ENCODE data around the gene TBC1D1. TPM values are rescaled to one million over a fixed set of nuclear protein-coding genes. Genes with fewer than 3 reads are reported as not detected.
A peak's percentile ranks its signal among the peaks of the same experiment; 100 is the strongest.
"Not testable (repeated sequence)": the region's sequence is repeated elsewhere in the genome, so short reads cannot be mapped to it uniquely, and the experiment has no call there.

TBC1D1 gene
- polyA plus RNA-seq, 2 donors, result 10.4 to 15.3 TPM

GRCh38 chr4:37973441-37973840 is 82.6 kb downstream of the TBC1D1 start:
- H3K4me1 ChIP-seq (ENCODE audit: control insufficient read depth in 2 of 2, insufficient read depth in 2 of 2, low read length in 1 of 2), result peaks cover 0 to 5% of the 10 kb centered on the region in 2 donors
- no peaks in the 10 kb centered on the region for H3K27me3 ChIP-seq (ENCODE audit: control insufficient read depth in 1 of 2, insufficient read depth in 2 of 2, low read length in 2 of 2)
- no peaks in the 10 kb centered on the region for H3K9me3 ChIP-seq (ENCODE audit: control insufficient read depth in 2 of 2, insufficient read depth in 1 of 2, low read depth in 1 of 2, low read length in 1 of 2)
- no peak overlapping the region for H3K27ac ChIP-seq (ENCODE audit: low read depth in 2 of 2, low read length in 1 of 2)
- H3K36me3 ChIP-seq (ENCODE audit: control insufficient read depth in 2 of 2, insufficient read depth in 2 of 2, low read length in 1 of 2), result no peaks in the 10 kb centered on the region
- WGBS, 2 donors, result 66 to 89% methylated on average over 3 of the region's 3 CpGs
- no peak overlapping the region for H3K4me3 ChIP-seq (ENCODE audit: low read depth in 1 of 2, low read length in 2 of 2)

- WGBS, 2 donors, result 83 to 97% methylated on average over 12 of the region's 13 CpGs
- not testable (repeated sequence) for H3K9me3 ChIP-seq (ENCODE audit: control insufficient read depth in 2 of 2, insufficient read depth in 1 of 2, low read depth in 1 of 2, low read length in 1 of 2); H3K27me3 ChIP-seq (ENCODE audit: control insufficient read depth in 1 of 2, insufficient read depth in 2 of 2, low read length in 2 of 2); H3K4me1 ChIP-seq (ENCODE audit: control insufficient read depth in 2 of 2, insufficient read depth in 2 of 2, low read length in 1 of 2); H3K27ac ChIP-seq (ENCODE audit: low read depth in 2 of 2, low read length in 1 of 2); H3K36me3 ChIP-seq (ENCODE audit: control insufficient read depth in 2 of 2, insufficient read depth in 2 of 2, low read length in 1 of 2); H3K4me3 ChIP-seq (ENCODE audit: low read depth in 1 of 2, low read length in 2 of 2)
Observed at GRCh38 chr4:37975321-37975822, 84.5 kb downstream of the TBC1D1 start.

- no peak overlapping the region for H3K4me3 ChIP-seq (ENCODE audit: low read depth in 1 of 2, low read length in 2 of 2)
- WGBS, 2 donors, result 33 to 38% methylated on average over 3 of the region's 3 CpGs
- peaks cover 0 to 2% of the 10 kb centered on the region in 2 donors for H3K4me1 ChIP-seq (ENCODE audit: control insufficient read depth in 2 of 2, insufficient read depth in 2 of 2, low read length in 1 of 2)
- no peaks in the 10 kb centered on the region for H3K36me3 ChIP-seq (ENCODE audit: control insufficient read depth in 2 of 2, insufficient read depth in 2 of 2, low read length in 1 of 2)
- no peaks in the 10 kb centered on the region for H3K9me3 ChIP-seq (ENCODE audit: control insufficient read depth in 2 of 2, insufficient read depth in 1 of 2, low read depth in 1 of 2, low read length in 1 of 2)
- no peaks in the 10 kb centered on the region for H3K27me3 ChIP-seq (ENCODE audit: control insufficient read depth in 1 of 2, insufficient read depth in 2 of 2, low read length in 2 of 2)
- H3K27ac ChIP-seq (ENCODE audit: low read depth in 2 of 2, low read length in 1 of 2), result peak overlapping the region; percentile 76 to 95
Observed at GRCh38 chr4:37976507-37976906, 85.6 kb downstream of the TBC1D1 start.

DNA sequence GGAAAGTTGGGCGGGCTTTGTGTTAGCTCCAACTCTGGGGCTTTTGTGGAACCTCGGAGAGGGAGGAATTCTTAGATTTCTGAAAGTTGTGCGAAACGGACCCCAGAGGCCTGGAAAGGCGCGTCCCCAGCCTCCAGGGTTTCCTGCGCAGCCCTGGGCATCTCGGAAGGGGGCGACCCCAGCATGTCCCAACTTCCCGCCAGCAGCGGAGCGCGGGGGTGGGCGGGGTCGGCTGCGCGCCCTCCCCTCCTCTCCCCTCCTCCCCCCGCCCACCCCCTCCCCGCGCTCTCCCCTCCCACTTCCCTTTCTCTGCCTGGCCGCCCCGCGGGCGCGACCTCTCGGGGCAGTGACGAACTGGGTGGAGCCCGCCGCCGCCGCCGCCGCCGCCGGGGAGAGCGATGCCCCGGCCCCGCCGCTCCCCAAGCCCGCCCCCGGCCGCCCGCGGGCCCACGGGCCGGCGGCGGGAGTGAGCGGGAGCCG is 86.1 kb downstream of the TBC1D1 start:
- H3K9me3 ChIP-seq (ENCODE audit: control insufficient read depth in 2 of 2, insufficient read depth in 1 of 2, low read depth in 1 of 2, low read length in 1 of 2), result no peaks in the 10 kb centered on the region
- no peaks in the 10 kb centered on the region for H3K36me3 ChIP-seq (ENCODE audit: control insufficient read depth in 2 of 2, insufficient read depth in 2 of 2, low read length in 1 of 2)
- WGBS, 2 donors, result 1% methylated on average over 22 to 46 of the region's 50 CpGs
- no peaks in the 10 kb centered on the region for H3K27me3 ChIP-seq (ENCODE audit: control insufficient read depth in 1 of 2, insufficient read depth in 2 of 2, low read length in 2 of 2)
- H3K4me1 ChIP-seq (ENCODE audit: control insufficient read depth in 2 of 2, insufficient read depth in 2 of 2, low read length in 1 of 2), result peaks cover 0 to 2% of the 10 kb centered on the region in 2 donors
- H3K27ac ChIP-seq (ENCODE audit: low read depth in 2 of 2, low read length in 1 of 2), result peak overlapping the region; percentile 91 to 95
- peak overlapping the region; percentile 78 to 85 for H3K4me3 ChIP-seq (ENCODE audit: low read depth in 1 of 2, low read length in 2 of 2)

DNA sequence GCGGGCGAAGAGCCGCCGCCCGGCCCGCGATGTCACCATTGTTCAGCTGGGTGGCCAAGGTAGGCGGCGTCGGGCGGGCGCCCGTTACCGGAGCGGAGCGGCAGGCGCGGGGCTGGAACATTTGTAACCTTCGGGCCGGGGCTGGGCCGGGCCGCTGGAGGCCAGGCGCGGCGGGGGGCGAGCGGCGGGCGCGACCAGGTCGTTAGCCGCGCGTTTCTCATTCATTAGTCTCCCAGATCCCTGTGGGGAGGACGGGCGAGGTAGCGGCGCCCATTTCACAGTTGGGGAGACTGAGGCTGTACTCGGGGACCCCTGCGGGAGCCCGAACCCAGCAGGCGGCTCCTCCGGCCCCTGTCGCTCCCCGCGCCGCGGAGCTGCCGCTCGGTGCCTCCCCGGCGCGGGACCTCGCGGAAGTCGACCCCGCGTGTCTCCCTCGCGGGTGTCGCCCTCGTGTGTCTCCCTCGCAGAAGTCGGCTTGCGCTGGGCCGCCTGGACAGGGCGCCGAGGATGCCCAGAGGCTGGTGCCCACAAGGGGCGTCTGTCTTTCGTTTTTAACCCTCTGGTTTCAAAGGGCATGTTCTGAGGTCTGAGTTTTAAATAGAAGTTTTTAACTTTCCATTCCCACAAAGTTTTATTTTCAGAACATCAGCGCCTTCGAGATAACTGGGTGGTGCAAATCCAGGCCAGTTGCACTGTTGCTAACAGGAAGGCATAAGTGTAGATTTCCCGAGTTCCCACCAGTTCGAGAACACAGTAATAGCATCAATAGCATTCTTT is 86.8 kb downstream of the TBC1D1 start:
- Histone ChIP-seq H3K27me3 (ENCODE audit: control insufficient read depth in 1 of 2, insufficient read depth in 2 of 2, low read length in 2 of 2) (no peaks in the 10 kb centered on the region), H3K36me3 (ENCODE audit: control insufficient read depth in 2 of 2, insufficient read depth in 2 of 2, low read length in 1 of 2) (no peaks in the 10 kb centered on the region), H3K4me1 (ENCODE audit: control insufficient read depth in 2 of 2, insufficient read depth in 2 of 2, low read length in 1 of 2) (peaks cover 0 to 2% of the 10 kb centered on the region in 2 donors), H3K9me3 (ENCODE audit: control insufficient read depth in 2 of 2, insufficient read depth in 1 of 2, low read depth in 1 of 2, low read length in 1 of 2) (no peaks in the 10 kb centered on the region), H3K27ac (ENCODE audit: low read depth in 2 of 2, low read length in 1 of 2) (peak overlapping the region; percentile 91 to 95), H3K4me3 (ENCODE audit: low read depth in 1 of 2, low read length in 2 of 2) (peak overlapping the region; percentile 78 to 85)
- 1 to 2% methylated on average over 43 to 74 of the region's 74 CpGs for WGBS, 2 donors

DNA sequence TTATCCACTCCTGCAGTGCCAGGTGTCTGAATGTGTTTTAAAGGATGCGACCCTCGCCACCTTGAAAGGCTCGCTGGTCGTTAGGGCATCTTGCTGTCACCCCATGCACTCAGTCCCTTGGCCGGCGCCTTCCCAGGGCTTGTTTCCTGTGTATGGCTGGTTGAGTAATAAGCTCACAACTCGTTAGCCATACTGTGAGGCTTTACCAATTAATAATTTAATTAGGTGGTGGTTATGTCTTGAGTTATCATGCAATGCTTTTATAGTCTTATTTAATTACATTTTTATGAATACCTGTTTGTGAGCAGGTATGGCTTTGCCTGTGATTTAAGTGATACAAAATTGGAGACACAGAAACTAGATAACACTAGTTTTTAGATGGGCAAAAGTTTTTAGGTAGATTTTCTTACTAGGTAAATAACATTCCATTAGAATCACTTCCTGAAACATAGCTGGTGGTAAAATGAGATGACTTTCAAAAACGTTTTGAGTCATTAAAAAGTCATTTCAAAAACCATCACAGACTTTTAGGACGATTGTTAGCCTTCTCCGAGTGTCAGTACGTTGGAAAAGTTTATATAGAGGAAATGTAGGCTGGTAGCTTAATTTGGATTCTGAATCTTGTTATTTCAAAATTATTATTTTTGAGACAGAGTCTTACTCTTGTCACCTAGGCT is 87.5 kb downstream of the TBC1D1 start:
- peak overlapping the region; percentile 56 to 95 for H3K27ac ChIP-seq (ENCODE audit: low read depth in 2 of 2, low read length in 1 of 2)
- H3K36me3 ChIP-seq (ENCODE audit: control insufficient read depth in 2 of 2, insufficient read depth in 2 of 2, low read length in 1 of 2), result no peaks in the 10 kb centered on the region
- H3K4me1 ChIP-seq (ENCODE audit: control insufficient read depth in 2 of 2, insufficient read depth in 2 of 2, low read length in 1 of 2), result peaks cover 0 to 2% of the 10 kb centered on the region in 2 donors
- H3K4me3 ChIP-seq (ENCODE audit: low read depth in 1 of 2, low read length in 2 of 2), result peak overlapping the region; percentile 78 to 85
- H3K9me3 ChIP-seq (ENCODE audit: control insufficient read depth in 2 of 2, insufficient read depth in 1 of 2, low read depth in 1 of 2, low read length in 1 of 2), result no peaks in the 10 kb centered on the region
- H3K27me3 ChIP-seq (ENCODE audit: control insufficient read depth in 1 of 2, insufficient read depth in 2 of 2, low read length in 2 of 2), result no peaks in the 10 kb centered on the region
- WGBS, 2 donors, result 30 to 41% methylated on average over 11 of the region's 11 CpGs

GRCh38 chr4:37980246-37980645 is 89.4 kb downstream of the TBC1D1 start:
- H3K4me1 ChIP-seq (ENCODE audit: control insufficient read depth in 2 of 2, insufficient read depth in 2 of 2, low read length in 1 of 2), result peaks cover 0 to 2% of the 10 kb centered on the region in 2 donors
- no peaks in the 10 kb centered on the region for H3K27me3 ChIP-seq (ENCODE audit: control insufficient read depth in 1 of 2, insufficient read depth in 2 of 2, low read length in 2 of 2)
- 84 to 92% methylated on average over 1 of the region's 1 CpG for WGBS, 2 donors
- H3K9me3 ChIP-seq (ENCODE audit: control insufficient read depth in 2 of 2, insufficient read depth in 1 of 2, low read depth in 1 of 2, low read length in 1 of 2), result no peaks in the 10 kb centered on the region
- no peaks in the 10 kb centered on the region for H3K36me3 ChIP-seq (ENCODE audit: control insufficient read depth in 2 of 2, insufficient read depth in 2 of 2, low read length in 1 of 2)
- no peak overlapping the region for H3K27ac ChIP-seq (ENCODE audit: low read depth in 2 of 2, low read length in 1 of 2)
- no peak overlapping the region for H3K4me3 ChIP-seq (ENCODE audit: low read depth in 1 of 2, low read length in 2 of 2)

DNA sequence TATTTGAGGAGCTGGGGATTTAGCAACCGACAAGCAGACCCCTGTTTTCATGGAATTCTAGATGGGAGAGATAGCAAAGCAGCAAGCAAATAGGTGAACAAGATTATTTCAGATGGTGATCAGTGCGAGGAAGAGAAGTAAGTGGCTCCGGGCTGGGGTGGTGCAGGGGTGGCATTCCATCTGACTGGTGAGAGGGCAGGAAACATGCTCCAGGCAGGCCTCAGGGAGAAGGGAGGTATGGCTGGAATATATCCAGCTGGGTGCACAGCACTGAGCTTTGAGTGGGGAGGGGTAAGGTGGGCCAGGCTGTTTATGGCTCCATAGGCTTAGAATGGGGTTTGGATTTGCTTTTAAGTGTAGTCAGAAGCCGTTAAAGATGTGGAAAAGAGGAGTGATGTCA is 90.5 kb downstream of the TBC1D1 start:
- H3K27me3 ChIP-seq (ENCODE audit: control insufficient read depth in 1 of 2, insufficient read depth in 2 of 2, low read length in 2 of 2), result no peaks in the 10 kb centered on the region
- H3K27ac ChIP-seq (ENCODE audit: low read depth in 2 of 2, low read length in 1 of 2), result no peak overlapping the region
- no peaks in the 10 kb centered on the region for H3K9me3 ChIP-seq (ENCODE audit: control insufficient read depth in 2 of 2, insufficient read depth in 1 of 2, low read depth in 1 of 2, low read length in 1 of 2)
- 56 to 68% methylated on average over 4 of the region's 4 CpGs for WGBS, 2 donors
- H3K36me3 ChIP-seq (ENCODE audit: control insufficient read depth in 2 of 2, insufficient read depth in 2 of 2, low read length in 1 of 2), result no peaks in the 10 kb centered on the region
- H3K4me1 ChIP-seq (ENCODE audit: control insufficient read depth in 2 of 2, insufficient read depth in 2 of 2, low read length in 1 of 2), result peaks cover 0 to 2% of the 10 kb centered on the region in 2 donors
- no peak overlapping the region for H3K4me3 ChIP-seq (ENCODE audit: low read depth in 1 of 2, low read length in 2 of 2)

- no peak overlapping the region for H3K27ac ChIP-seq (ENCODE audit: low read depth in 2 of 2, low read length in 1 of 2)
- H3K36me3 ChIP-seq (ENCODE audit: control insufficient read depth in 2 of 2, insufficient read depth in 2 of 2, low read length in 1 of 2), result no peaks in the 10 kb centered on the region
- peaks cover 0 to 2% of the 10 kb centered on the region in 2 donors for H3K4me1 ChIP-seq (ENCODE audit: control insufficient read depth in 2 of 2, insufficient read depth in 2 of 2, low read length in 1 of 2)
- H3K27me3 ChIP-seq (ENCODE audit: control insufficient read depth in 1 of 2, insufficient read depth in 2 of 2, low read length in 2 of 2), result no peaks in the 10 kb centered on the region
- H3K4me3 ChIP-seq (ENCODE audit: low read depth in 1 of 2, low read length in 2 of 2), result no peak overlapping the region
- WGBS, 2 donors, result 59 to 62% methylated on average over 7 of the region's 7 CpGs
- no peaks in the 10 kb centered on the region for H3K9me3 ChIP-seq (ENCODE audit: control insufficient read depth in 2 of 2, insufficient read depth in 1 of 2, low read depth in 1 of 2, low read length in 1 of 2)
Observed at GRCh38 chr4:37981844-37982720, 91.2 kb downstream of the TBC1D1 start.
